Measurements from ENCODE around the gene FGF7. TPM values are rescaled to one million over a fixed set of nuclear protein-coding genes. Genes with fewer than 3 reads are reported as not detected.
"Not testable (repeated sequence)": the region's sequence is repeated elsewhere in the genome, so short reads cannot be mapped to it uniquely, and the experiment has no call there.

Gene FGF7
- total and polyA plus RNA-seq, 7 donors = 5.1 to 133 (median 105) TPM

GRCh38 chr15:49492830-49493229 lies 69.8 kb downstream of the FGF7 start:
- WGBS, 2 donors = 72 to 76% methylated on average over 1 of the region's 1 CpG
- intact Hi-C loops (cut with DNase I) = loop anchor here (10.0 kb wide), 1 partner anchor 512 kb away; no protein-coding TSS in a partner anchor
- Histone ChIP-seq H3K27ac (no peak overlapping the region), H3K36me3 (no peaks in the 10 kb centered on the region), H3K4me1 (peaks cover 0 to 39% (median 30%) of the 10 kb centered on the region in 4 donors), H3K4me3 (no peak overlapping the region), H3K9me3 (no peaks in the 10 kb centered on the region), H3K27me3 (no peaks in the 10 kb centered on the region)
- DNase-seq = no peak
- TF ChIP-seq EP300 (IDR thresholded peaks at IDR 0.05) = no peak
- TF ChIP-seq POLR2AphosphoS5 (IDR thresholded peaks at IDR 0.05) = peak; percentile 17 to 60 (median 39)

- no peak for DNase-seq
- H3K9me3 ChIP-seq = no peaks in the 10 kb centered on the region
- H3K27me3 ChIP-seq = no peaks in the 10 kb centered on the region
- TF ChIP-seq POLR2A (IDR thresholded peaks at IDR 0.05) (no peak), EP300 (IDR thresholded peaks at IDR 0.05) (no peak), POLR2AphosphoS5 (IDR thresholded peaks at IDR 0.05) (no peak), CTCF (IDR thresholded peaks at IDR 0.05) (no peak)
- H3K36me3 ChIP-seq = no peaks in the 10 kb centered on the region
- peaks cover 0 to 44% (median 31%) of the 10 kb centered on the region in 4 donors for H3K4me1 ChIP-seq
- 92 to 94% methylated on average over 1 of the region's 1 CpG for WGBS, 2 donors
- intact Hi-C loops (cut with DNase I) = loop anchor here (10.0 kb wide), 1 partner anchor 510 kb away; no protein-coding TSS in a partner anchor
- peak overlapping the region in 2 of 4 donors; percentile 58 to 62 for H3K27ac ChIP-seq
- no peak overlapping the region for H3K4me3 ChIP-seq
Observed at GRCh38 chr15:49494842-49495241, 71.8 kb downstream of the FGF7 start.

- peaks cover 0 to 46% (median 31%) of the 10 kb centered on the region in 4 donors for H3K4me1 ChIP-seq
- intact Hi-C loops (cut with DNase I) = loop anchor here (10.0 kb wide), 1 partner anchor 509 kb away; no protein-coding TSS in a partner anchor
- TF ChIP-seq POLR2A (IDR thresholded peaks at IDR 0.05) = no peak
- no peak for DNase-seq
- no peaks in the 10 kb centered on the region for H3K27me3 ChIP-seq
- H3K27ac ChIP-seq = peak overlapping the region in 3 of 4 donors; percentile 27 to 62 (median 58)
- no peaks in the 10 kb centered on the region for H3K9me3 ChIP-seq
- WGBS, 2 donors = 74 to 75% methylated on average over 3 of the region's 3 CpGs
- no peak overlapping the region for H3K4me3 ChIP-seq
- no peaks in the 10 kb centered on the region for H3K36me3 ChIP-seq
Observed at GRCh38 chr15:49495993-49496753, 73.1 kb downstream of the FGF7 start.

GRCh38 chr15:49501586-49501985 lies 78.5 kb downstream of the FGF7 start:
- Histone ChIP-seq H3K4me3 (no peak overlapping the region), H3K9me3 (no peaks in the 10 kb centered on the region), H3K27ac (no peak overlapping the region), H3K27me3 (no peaks in the 10 kb centered on the region), H3K4me1 (peaks cover 0 to 20% (median 10%) of the 10 kb centered on the region in 4 donors), H3K36me3 (no peaks in the 10 kb centered on the region)
- WGBS, 2 donors = 90 to 92% methylated on average over 1 of the region's 1 CpG
- no peak for DNase-seq
- no peak for TF ChIP-seq POLR2AphosphoS5 (IDR thresholded peaks at IDR 0.05)
- no peak for TF ChIP-seq EP300 (IDR thresholded peaks at IDR 0.05)
- no peak for TF ChIP-seq CTCF (IDR thresholded peaks at IDR 0.05)
- TF ChIP-seq POLR2A (IDR thresholded peaks at IDR 0.05) = no peak
- intact Hi-C loops (cut with DNase I) = no loop called here

DNA sequence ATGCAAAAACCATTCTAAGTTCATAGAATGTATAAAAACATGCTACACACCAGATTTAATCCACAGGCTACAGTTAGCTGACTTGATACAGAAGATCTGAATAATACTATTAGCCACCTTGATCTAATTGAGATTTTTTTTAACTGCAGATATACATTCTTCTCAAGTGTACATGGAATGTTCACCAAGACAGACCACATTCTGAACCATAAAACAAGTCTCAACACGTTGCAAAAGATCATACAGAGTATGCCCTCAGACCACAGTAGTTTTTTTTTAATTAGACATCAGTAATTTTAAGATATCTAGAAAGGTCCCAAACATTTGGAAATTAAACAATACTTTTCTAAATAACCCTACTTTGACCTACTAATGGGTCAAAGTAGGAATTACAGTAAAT lies 83.3 kb downstream of the FGF7 start:
- peaks cover 0 to under 1% (median 0%) of the 10 kb centered on the region in 4 donors for H3K4me1 ChIP-seq
- no peak for DNase-seq
- H3K27ac ChIP-seq = no peak overlapping the region
- H3K9me3 ChIP-seq = no peaks in the 10 kb centered on the region
- intact Hi-C loops (cut with DNase I) = no loop called here
- no peaks in the 10 kb centered on the region for H3K36me3 ChIP-seq
- TF ChIP-seq POLR2A (IDR thresholded peaks at IDR 0.05) (no peak), POLR2AphosphoS5 (IDR thresholded peaks at IDR 0.05) (no peak), EP300 (IDR thresholded peaks at IDR 0.05) (no peak)
- 24 to 53% methylated on average over 1 of the region's 1 CpG for WGBS, 2 donors
- no peak overlapping the region for H3K4me3 ChIP-seq
- no peaks in the 10 kb centered on the region for H3K27me3 ChIP-seq

- H3K4me1 ChIP-seq = no peaks in the 10 kb centered on the region
- no peak for DNase-seq
- H3K9me3 ChIP-seq = no peaks in the 10 kb centered on the region
- no peaks in the 10 kb centered on the region for H3K36me3 ChIP-seq
- TF ChIP-seq CTCF (IDR thresholded peaks at IDR 0.05) (no peak), POLR2AphosphoS5 (IDR thresholded peaks at IDR 0.05) (no peak), EP300 (IDR thresholded peaks at IDR 0.05) (no peak), POLR2A (IDR thresholded peaks at IDR 0.05) (no peak)
- H3K4me3 ChIP-seq = no peak overlapping the region
- H3K27me3 ChIP-seq = no peaks in the 10 kb centered on the region
- H3K27ac ChIP-seq = no peak overlapping the region
- intact Hi-C loops (cut with DNase I) = no loop called here
- WGBS, 2 donors = 52 to 73% methylated on average over 3 of the region's 3 CpGs
Observed at GRCh38 chr15:49507261-49507660, 84.2 kb downstream of the FGF7 start.

DNA sequence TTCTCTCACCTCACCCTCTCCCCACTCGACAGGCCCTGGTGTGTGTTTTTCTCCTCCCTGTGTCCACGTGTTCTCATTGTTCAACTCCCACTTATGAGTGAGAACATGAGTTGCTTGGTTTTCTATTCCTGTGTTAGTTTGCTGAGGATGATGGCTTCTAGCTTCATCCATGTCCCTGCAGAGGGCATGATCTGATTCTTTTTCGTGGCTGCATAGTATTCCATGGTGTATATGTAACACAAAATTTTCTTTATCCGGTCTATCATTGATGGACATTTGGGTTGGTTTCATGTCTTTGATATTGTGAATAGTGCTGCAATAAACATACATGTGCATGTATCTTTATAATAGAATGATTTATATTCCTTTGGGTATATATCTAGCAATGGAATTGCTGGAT lies 89.7 kb downstream of the FGF7 start:
- H3K27me3 ChIP-seq; H3K4me3 ChIP-seq; intact Hi-C loops (cut with DNase I); H3K27ac ChIP-seq; DNase-seq; H3K9me3 ChIP-seq; H3K4me1 ChIP-seq; H3K36me3 ChIP-seq: not testable (repeated sequence)
- WGBS, 2 donors = 89 to 93% methylated on average over 4 of the region's 4 CpGs
